GM10248 (cell line): ENCODE measurements around the gene SUV39H1.
"Not testable (repeated sequence)": the region's sequence is repeated elsewhere in the genome, so short reads cannot be mapped to it uniquely, and the experiment has no call there.

Experiments used
- CTCF ChIA-PET: fragments of 300-600 bp; sonication (Branson Sonifier 250); formaldehyde crosslinking; extraction: SDS; loops from one replicate; lab custom pipeline; 2021; ENCODE audit warnings: antibody characterized with exemption; lab: Yijun Ruan, JAX
- POLR2A ChIA-PET: fragments of 350-650 bp; sonication (Branson Sonifier 250); formaldehyde crosslinking; extraction: SDS; loops from one replicate; lab custom pipeline; 2020; ENCODE audit warnings: antibody characterized with exemption; lab: Yijun Ruan, JAX
- DNase-seq: peaks from one replicate; pipeline ENCODE4 v3.0.0; 2012; ENCODE audit errors: extremely low spot score
- TF ChIP-seq, protein P1 (sequence below): IDR thresholded peaks from 2 replicates; pipeline ENCODE4 v1.5.1; 2012; ENCODE audit warnings: mild to moderate bottlenecking, low read depth; ENCODE audit errors: extremely low read depth, missing control alignments, control extremely low read depth

SUV39H1 gene

DNA sequence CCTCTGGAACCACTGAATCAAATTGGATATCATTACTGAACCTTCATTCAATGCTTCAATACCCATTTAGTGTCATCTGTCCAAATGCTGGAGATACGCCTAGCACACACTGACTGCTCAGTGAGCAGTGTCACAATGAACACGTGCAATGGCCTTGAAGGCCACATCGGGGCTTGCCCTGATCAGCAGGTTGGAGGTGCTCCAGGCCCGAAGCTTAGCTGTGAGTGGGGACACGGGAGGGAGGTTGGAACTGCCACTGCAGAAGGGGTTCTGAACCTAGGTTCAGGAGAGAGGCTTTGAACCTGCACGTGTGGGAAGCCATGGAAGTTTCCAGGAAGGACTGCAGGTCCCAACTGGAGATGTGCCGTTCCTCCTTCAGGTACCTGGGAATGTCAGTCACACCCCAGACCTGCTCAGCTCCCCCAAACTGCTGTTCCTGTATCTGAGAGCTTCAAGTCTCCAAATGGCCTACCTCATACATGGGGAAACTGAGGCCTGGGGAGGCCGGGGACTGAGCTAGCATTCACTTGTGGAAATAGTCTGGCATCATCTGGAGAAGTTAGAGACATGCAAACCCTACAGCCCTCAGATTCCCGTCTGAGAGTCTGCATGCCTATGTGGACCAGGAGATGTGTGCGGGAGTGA lies 14.9 kb upstream of the SUV39H1 start:
- TF ChIP-seq, protein P1, sequence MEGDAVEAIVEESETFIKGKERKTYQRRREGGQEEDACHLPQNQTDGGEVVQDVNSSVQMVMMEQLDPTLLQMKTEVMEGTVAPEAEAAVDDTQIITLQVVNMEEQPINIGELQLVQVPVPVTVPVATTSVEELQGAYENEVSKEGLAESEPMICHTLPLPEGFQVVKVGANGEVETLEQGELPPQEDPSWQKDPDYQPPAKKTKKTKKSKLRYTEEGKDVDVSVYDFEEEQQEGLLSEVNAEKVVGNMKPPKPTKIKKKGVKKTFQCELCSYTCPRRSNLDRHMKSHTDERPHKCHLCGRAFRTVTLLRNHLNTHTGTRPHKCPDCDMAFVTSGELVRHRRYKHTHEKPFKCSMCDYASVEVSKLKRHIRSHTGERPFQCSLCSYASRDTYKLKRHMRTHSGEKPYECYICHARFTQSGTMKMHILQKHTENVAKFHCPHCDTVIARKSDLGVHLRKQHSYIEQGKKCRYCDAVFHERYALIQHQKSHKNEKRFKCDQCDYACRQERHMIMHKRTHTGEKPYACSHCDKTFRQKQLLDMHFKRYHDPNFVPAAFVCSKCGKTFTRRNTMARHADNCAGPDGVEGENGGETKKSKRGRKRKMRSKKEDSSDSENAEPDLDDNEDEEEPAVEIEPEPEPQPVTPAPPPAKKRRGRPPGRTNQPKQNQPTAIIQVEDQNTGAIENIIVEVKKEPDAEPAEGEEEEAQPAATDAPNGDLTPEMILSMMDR = no peak

DNA sequence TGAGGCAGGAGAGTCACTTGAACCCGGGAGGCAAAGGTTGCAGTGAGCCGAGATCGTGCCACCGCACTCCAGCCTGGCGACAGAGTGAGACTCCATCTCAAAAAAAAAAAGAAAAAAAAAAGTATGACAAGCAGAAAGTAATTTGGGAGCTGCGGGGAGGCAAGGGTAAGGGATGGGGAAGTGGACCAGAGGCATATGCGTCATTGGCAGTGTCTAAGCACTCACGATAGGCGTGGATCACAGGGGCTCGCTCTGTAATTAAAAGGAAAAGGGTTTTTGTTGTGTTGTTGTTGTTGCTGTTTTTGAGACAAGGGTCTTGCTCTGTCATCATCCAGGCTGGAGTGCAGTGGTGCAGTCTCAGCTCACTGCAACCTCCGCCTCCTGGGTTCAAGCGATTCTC lies 13.7 kb upstream of the SUV39H1 start:
- CTCF ChIA-PET, DNase-seq, POLR2A ChIA-PET: not testable (repeated sequence)

More for the DNA sequence above, 14.9 kb upstream of the SUV39H1 start:
- no peak for DNase-seq
- ChIA-PET CTCF (no interaction called here), POLR2A (no interaction called here)

DNA sequence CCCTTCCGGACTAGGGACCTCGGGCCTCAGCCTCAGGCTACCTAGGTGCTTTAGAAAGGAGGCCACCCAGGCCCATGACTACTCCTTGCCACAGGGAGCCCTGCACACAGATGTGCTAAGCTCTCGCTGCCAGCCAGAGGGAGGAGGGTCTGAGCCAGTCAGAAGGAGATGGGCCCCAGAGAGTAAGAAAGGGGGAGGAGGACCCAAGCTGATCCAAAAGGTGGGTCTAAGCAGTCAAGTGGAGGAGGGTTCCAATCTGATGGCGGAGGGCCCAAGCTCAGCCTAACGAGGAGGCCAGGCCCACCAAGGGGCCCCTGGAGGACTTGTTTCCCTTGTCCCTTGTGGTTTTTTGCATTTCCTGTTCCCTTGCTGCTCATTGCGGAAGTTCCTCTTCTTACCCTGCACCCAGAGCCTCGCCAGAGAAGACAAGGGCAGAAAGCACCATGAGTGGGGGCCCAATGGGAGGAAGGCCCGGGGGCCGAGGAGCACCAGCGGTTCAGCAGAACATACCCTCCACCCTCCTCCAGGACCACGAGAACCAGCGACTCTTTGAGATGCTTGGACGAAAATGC lies 13.0 kb upstream of the SUV39H1 start, which contains the start of gene WAS:
Gene WAS (plus strand): TSS at position 389 of the 572 bp plus-strand sequence. CDS start 55 bp downstream, at position 444.
- peak; percentile 73 for DNase-seq
- TF ChIP-seq, protein P1 = no peak
- ChIA-PET CTCF (no interaction called here), POLR2A (no interaction called here)

DNA sequence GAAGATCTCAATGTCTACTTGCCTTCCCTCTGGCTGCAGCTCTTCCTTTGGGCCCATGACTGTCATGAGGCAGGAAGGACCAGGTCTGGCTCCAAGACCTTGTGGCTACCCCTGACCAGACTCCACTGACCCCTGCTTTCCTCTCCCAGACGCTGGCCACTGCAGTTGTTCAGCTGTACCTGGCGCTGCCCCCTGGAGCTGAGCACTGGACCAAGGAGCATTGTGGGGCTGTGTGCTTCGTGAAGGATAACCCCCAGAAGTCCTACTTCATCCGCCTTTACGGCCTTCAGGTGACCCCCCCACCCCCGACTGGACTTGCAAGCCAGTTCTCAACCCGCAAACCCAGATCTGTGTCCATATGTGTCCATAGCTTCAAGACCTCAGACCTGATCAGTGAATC lies 12.4 kb upstream of the SUV39H1 start:
- ChIA-PET POLR2A (no interaction called here), CTCF (no interaction called here)
- TF ChIP-seq, protein P1 = no peak
- no peak for DNase-seq

DNA sequence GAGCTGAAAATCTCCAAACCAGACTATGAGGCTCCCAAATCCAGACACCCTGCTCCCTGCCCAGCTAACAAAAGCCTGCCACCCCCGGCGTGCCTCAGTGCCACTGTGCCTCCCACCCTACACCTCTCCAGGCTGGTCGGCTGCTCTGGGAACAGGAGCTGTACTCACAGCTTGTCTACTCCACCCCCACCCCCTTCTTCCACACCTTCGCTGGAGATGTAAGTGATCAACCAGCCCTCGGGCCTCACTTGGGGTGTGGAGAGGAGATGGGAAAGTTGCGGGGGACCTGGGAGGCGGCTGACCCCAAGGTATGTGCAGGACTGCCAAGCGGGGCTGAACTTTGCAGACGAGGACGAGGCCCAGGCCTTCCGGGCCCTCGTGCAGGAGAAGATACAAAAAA lies 11.1 kb upstream of the SUV39H1 start:
- TF ChIP-seq, protein P1 = no peak
- DNase-seq = no peak
- ChIA-PET POLR2A (no interaction called here), CTCF (interaction anchor here (1.1 kb wide), 1 partner anchor 16 kb away, joined by 3 read pairs; no protein-coding TSS in a partner anchor)

DNA sequence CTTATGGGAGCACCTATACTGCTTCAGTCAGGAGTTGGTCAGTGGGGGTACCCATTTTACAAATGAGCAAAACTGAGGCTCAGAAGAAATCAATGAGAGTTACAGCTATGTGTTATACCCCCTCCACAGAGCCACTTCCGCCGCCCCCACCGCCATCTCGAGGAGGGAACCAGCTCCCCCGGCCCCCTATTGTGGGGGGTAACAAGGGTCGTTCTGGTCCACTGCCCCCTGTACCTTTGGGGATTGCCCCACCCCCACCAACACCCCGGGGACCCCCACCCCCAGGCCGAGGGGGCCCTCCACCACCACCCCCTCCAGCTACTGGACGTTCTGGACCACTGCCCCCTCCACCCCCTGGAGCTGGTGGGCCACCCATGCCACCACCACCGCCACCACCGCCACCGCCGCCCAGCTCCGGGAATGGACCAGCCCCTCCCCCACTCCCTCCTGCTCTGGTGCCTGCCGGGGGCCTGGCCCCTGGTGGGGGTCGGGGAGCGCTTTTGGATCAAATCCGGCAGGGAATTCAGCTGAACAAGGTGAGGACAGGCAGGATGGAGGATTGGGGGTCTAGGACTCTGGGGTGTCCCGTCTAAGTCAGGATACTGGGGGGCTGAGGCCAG lies 7.9 kb upstream of the SUV39H1 start:
- ChIA-PET CTCF (no interaction called here), POLR2A (no interaction called here)
- no peak for DNase-seq
- TF ChIP-seq, protein P1 = no peak
